K562 (cell line): Measurements from ENCODE around the gene SNTG2. TPM values are rescaled to one million over a fixed set of nuclear protein-coding genes. Genes with fewer than 3 reads are reported as not detected.
"Not testable (repeated sequence)": the region's sequence is repeated elsewhere in the genome, so short reads cannot be mapped to it uniquely, and the experiment has no call there.

ENCODE experiments used
- ATAC-seq: fragments of 200-7000 bp; cut with Tn5 transposase; 3 replicates; pipeline ENCODE4 v1.9.1; 2020; ENCODE audit warnings: moderate library complexity
- BruUV-seq: library from RNA; stranded (reverse); fragments of 400-500 nt; replicated peaks from 2 replicates; lab custom pipeline; 2021; lab: Mats Ljungman, UMichigan
- CTCF ChIA-PET: fragments of 300-600 bp; formaldehyde crosslinking; extraction: SDS; loops from one replicate; lab custom pipeline; 2021; ENCODE audit warnings: low intra/inter-chr PET ratio; lab: Yijun Ruan, JAX
- POLR2A ChIA-PET: fragments of 300-600, 350-650 bp; sonication (Branson Sonifier 250); formaldehyde crosslinking; extraction: SDS; loops from one replicate; lab custom pipeline; 2021; ENCODE audit warnings: antibody characterized with exemption, inconsistent platforms; lab: Yijun Ruan, JAX
- DNase-seq, 4 experiments: peaks; one replicate each; pipeline versions ENCODE4 v3.0.0 to v3.0.0-alpha.2; 2011 to 2018; ENCODE audit warnings: low spot score in 3 of 4, mixed read lengths in 3 of 4; ENCODE audit errors: extremely low read depth in 1 of 4
- FAIRE-seq: peaks from 2 replicates; lab custom pipeline; 2011; peaks lifted over from hg19 to GRCh38; lab: Jason Lieb, UNC
- H2AFZ ChIP-seq: 2 replicates; pipeline ENCODE4 v1.6.0; 2011; ENCODE audit warnings: low read depth, low read length, control low read depth, inconsistent platforms
- H3K27ac ChIP-seq: fragments of 200-600 bp; 3 replicates; pipeline ENCODE4 v1.8.0; 2011; ENCODE audit warnings: low read depth, mild to moderate bottlenecking, control low read depth, inconsistent platforms, low read length, moderate library complexity, mixed read lengths; ENCODE audit errors: extremely low read depth
- H3K27me3 ChIP-seq, 2 experiments: fragments of 300-600 bp in 1 of 2; 2 replicates in 1 of 2; 3 replicates in 1 of 2; pipeline versions ENCODE4 v1.6.0 to v1.8.0; 2011; ENCODE audit warnings: inconsistent platforms in 2 of 2, low read length in 2 of 2, mild to moderate bottlenecking in 1 of 2, mixed read lengths in 1 of 2, moderate library complexity in 1 of 2; ENCODE audit not compliant: control insufficient read depth in 2 of 2, insufficient read depth in 2 of 2
- H3K36me3 ChIP-seq: fragments of 300-600 bp; 3 replicates; pipeline ENCODE4 v1.8.0; 2011; ENCODE audit warnings: mild to moderate bottlenecking, low read length, inconsistent platforms; ENCODE audit not compliant: control insufficient read depth, insufficient read depth
- H3K4me1 ChIP-seq, 2 experiments: fragments of 200-600 bp in 1 of 2; replicated peaks in 1 of 2; 2 replicates in 1 of 2; 3 replicates in 1 of 2; pipeline versions ENCODE4 v1.5.1 to v1.8.0; 2011; ENCODE audit warnings: inconsistent platforms in 2 of 2, low read length in 2 of 2, mild to moderate bottlenecking in 1 of 2, mixed read lengths in 1 of 2, moderate library complexity in 1 of 2; ENCODE audit not compliant: control insufficient read depth in 2 of 2, insufficient read depth in 2 of 2
- H3K4me2 ChIP-seq: 2 replicates; pipeline ENCODE4 v1.6.1; 2011; ENCODE audit warnings: low read length, control low read depth, inconsistent platforms, mixed read lengths; ENCODE audit not compliant: insufficient read depth
- H3K4me3 ChIP-seq: fragments of 200-600 bp; sonication (generic), shearing (Covaris generic); 2 replicates; pipeline ENCODE4 v1.5.1; 2016; ENCODE audit warnings: control low read depth, inconsistent platforms
- H3K79me2 ChIP-seq: fragments of 200-600 bp; 3 replicates; pipeline ENCODE4 v1.8.0; 2011; ENCODE audit warnings: low read length, inconsistent platforms; ENCODE audit not compliant: control insufficient read depth, insufficient read depth
- H3K9ac ChIP-seq, 2 experiments: 2 replicates each; pipeline versions ENCODE4 v1.6.0 to v1.6.1; 2011; ENCODE audit warnings: low read depth in 2 of 2, low read length in 2 of 2, control low read depth in 1 of 2, inconsistent platforms in 1 of 2, mild to moderate bottlenecking in 1 of 2, mixed read lengths in 1 of 2; ENCODE audit not compliant: insufficient read depth in 1 of 2
- H3K9me1 ChIP-seq: one replicate; pipeline ENCODE4 v1.6.0; 2011; ENCODE audit warnings: inconsistent platforms, mild to moderate bottlenecking, low read length, moderate library complexity; ENCODE audit not compliant: control insufficient read depth, insufficient read depth
- H3K9me3 ChIP-seq: replicated peaks from 2 replicates; pipeline ENCODE4 v1.5.1; 2011; ENCODE audit warnings: low read depth, low read length, inconsistent platforms; ENCODE audit not compliant: control insufficient read depth, insufficient read depth
- H4K20me1 ChIP-seq: replicated peaks from 2 replicates; pipeline ENCODE4 v1.6.1; 2011; ENCODE audit warnings: low read length, inconsistent platforms, mixed read lengths; ENCODE audit not compliant: control insufficient read depth, insufficient read depth
- GABPA ChIP-seq: fragments of 200-800 bp; sonication (Bioruptor generic); conservative IDR thresholded peaks from 2 replicates; pipeline ENCODE4 v1.6.1; 2016; ENCODE audit warnings: low read depth, missing genetic modification characterization, missing compliant biosample characterization
- ZBTB11 ChIP-seq, 3 experiments: fragments of 200-800 bp in 1 of 3; fragments of 250-450 bp in 1 of 3; fragments of 450-650 bp in 1 of 3; sonication (Bioruptor Pico) in 1 of 3; sonication (Bioruptor generic) in 1 of 3; formaldehyde crosslinking in 1 of 3; IDR thresholded peaks; 2 replicates each; pipeline versions ENCODE4 v1.6.1 to v1.8.0; 2016 to 2022; ENCODE audit warnings: mild to moderate bottlenecking in 2 of 3, missing genetic modification characterization in 2 of 3, missing compliant biosample characterization in 1 of 3, moderate library complexity in 1 of 3
- ZBTB40 ChIP-seq, 2 experiments: fragments of 450-650 bp in 1 of 2; sonication (generic) in 1 of 2; formaldehyde crosslinking in 1 of 2; IDR thresholded peaks; 2 replicates each; pipeline versions ENCODE4 v1.7.1 to v1.9.0; 2016 to 2022; ENCODE audit warnings: inconsistent platforms in 1 of 2, mild to moderate bottlenecking in 1 of 2, missing genetic modification reagents in 1 of 2
- WGBS: fragments of 100-300 bp; shearing (Covaris generic); methylation state at CpG from one replicate; pipeline ENCODE4 v1.1.6; 2016; ENCODE audit warnings: low coverage, mixed read lengths; ENCODE audit not compliant: insufficient coverage; ENCODE audit errors: missing lambda C conversion rate; 5-methylcytosine and 5-hydroxymethylcytosine counted together
- in situ Hi-C: fragments of 300-500 bp; cut with MboI; formaldehyde crosslinking; loops from 4 replicates; pipeline ENCODE4 v1.15.0; 2018; ENCODE audit warnings: inconsistent platforms, mixed read lengths
- intact Hi-C: fragments of 100-400 bp; cut with micrococcal nuclease; formaldehyde crosslinking; loops from 2 replicates; pipeline ENCODE4 v1.14.2; 2022
- polyA plus RNA-seq, 8 experiments: library from polyadenylated mRNA; depleted of rRNA in 4 of 8; stranded (reverse) in 5 of 8; unstranded in 3 of 8; fragments of >200 nt; fragmentation: Nextera tagmentation in 2 of 8; fragmentation: Illumina TruSeq in 1 of 8; extraction: Ambion mirVana in 2 of 8; extraction: Trizol in 1 of 8; gene quantifications; 2 replicates each; pipeline versions ENCODE4 v1.2.1 to v1.2.3, GENCODE V29; 2011 to 2014; ENCODE audit warnings: inconsistent platforms in 1 of 8, missing spikeins in 1 of 8
- total RNA-seq, 7 experiments: library from RNA; depleted of rRNA in 6 of 7; stranded (reverse); fragments of >200 nt in 6 of 7; fragmentation: Illumina TruSeq in 2 of 7; extraction: Trizol in 2 of 7; gene quantifications; 2 replicates each; pipeline versions ENCODE4 v1.2.1 to v1.2.3, GENCODE V29; 2011 to 2021; ENCODE audit warnings: low replicate concordance in 1 of 7

SNTG2 gene
- total and polyA plus RNA-seq, 9 of the 15 experiments (the other 6 are each of a cell fraction or from before 2014, with no cell fraction given): not detected

DNA sequence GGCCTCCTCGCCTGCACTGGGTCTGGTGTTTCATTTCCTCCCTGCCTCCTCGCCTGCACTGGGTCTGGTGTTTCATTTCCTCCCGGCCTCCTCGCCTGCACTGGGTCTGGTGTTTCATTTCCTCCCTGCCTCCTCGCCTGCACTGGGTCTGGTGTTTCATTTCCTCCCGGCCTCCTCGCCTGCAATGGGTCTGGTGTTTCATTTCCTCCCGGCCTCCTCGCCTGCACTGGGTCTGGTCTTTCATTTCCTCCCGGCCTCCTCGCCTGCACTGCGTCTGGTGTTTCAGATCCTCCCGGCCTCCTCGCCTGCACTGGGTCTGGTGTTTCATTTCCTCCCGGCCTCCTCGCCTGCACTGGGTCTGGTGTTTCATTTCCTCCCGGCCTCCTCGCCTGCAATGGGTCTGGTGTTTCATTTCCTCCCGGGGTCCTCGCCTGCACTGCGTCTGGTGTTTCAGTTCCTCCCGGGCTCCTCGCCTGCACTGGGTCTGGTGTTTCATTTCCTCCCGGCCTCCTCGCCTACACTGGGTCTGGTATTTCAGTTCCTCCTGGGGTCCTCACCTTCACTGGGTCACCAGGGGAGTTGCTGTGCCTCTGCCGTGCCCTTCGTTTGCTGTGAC is 40.8 kb upstream of the SNTG2 start:
- Histone ChIP-seq H2AFZ (0 out of 2 replicates have a peak overlapping the region, but pooled peaks have one; percentile 24), H3K27me3 (peaks cover 2 to 36% of the 10 kb centered on the region in 2 experiments; a peak in 4 of 5 replicates)
- ATAC-seq; H3K4me1 ChIP-seq; H3K9me1 ChIP-seq; H3K9ac ChIP-seq; H3K79me2 ChIP-seq; H4K20me1 ChIP-seq; DNase-seq; H3K4me3 ChIP-seq; H3K27ac ChIP-seq; H3K9me3 ChIP-seq; intact Hi-C loops; H3K36me3 ChIP-seq; in situ Hi-C loops; BruUV-seq; POLR2A ChIA-PET; CTCF ChIA-PET; H3K4me2 ChIP-seq; TF ChIP-seq ZBTB40 (CRISPR knock-in tag; IDR thresholded peaks at IDR 0.05): not testable (repeated sequence)
- 18% methylated on average over 20 of the region's 27 CpGs for WGBS
- FAIRE-seq: peak; percentile 73
- TF ChIP-seq GABPA (peak; percentile 78), ZBTB11 (CRISPR knock-in tag; IDR thresholded peaks at IDR 0.05) (peak in 1 of 3 experiments; percentile 88; a peak in 2 of 6 replicates), ZBTB40 (IDR thresholded peaks at IDR 0.05) (peak; percentile 30; the same call in 1 of the 2 replicates)
